Left lung (tissue), 10 donors: ENCODE measurements around the gene RBL2. TPM values are rescaled to one million over a fixed set of nuclear protein-coding genes. Genes with fewer than 3 reads are reported as not detected.
"Not testable (repeated sequence)": the region's sequence is repeated elsewhere in the genome, so short reads cannot be mapped to it uniquely, and the experiment has no call there.

Experiments
- ATAC-seq: fragments of 200-7000 bp; cut with Tn5 transposase; one replicate; pipeline ENCODE4 v1.9.1; 2020; ENCODE audit warnings: moderate library complexity
- DNase-seq, 4 donors: peaks; one replicate each; pipeline ENCODE4 v3.0.0-alpha.2; 2013 to 2020
- H3K27ac ChIP-seq, 2 donors: fragments of 200-600 bp; sonication (generic) in 1 of 2; one replicate each; pipeline versions ENCODE4 v1.5.0 to v1.8.0; 2020 to 2021
- H3K27me3 ChIP-seq, 2 donors: fragments of 200-600 bp; sonication (generic) in 1 of 2; one replicate each; pipeline versions ENCODE4 v1.5.0 to v1.8.0; 2020 to 2021
- H3K36me3 ChIP-seq, 2 donors: fragments of 200-600 bp; sonication (generic) in 1 of 2; one replicate each; pipeline versions ENCODE4 v1.5.0 to v1.8.0; 2020 to 2021
- H3K4me1 ChIP-seq, 2 donors: fragments of 200-600 bp; one replicate each; pipeline ENCODE4 v1.8.0; 2021
- H3K4me3 ChIP-seq, 2 donors: fragments of 200-600 bp; sonication (generic) in 1 of 2; one replicate each; pipeline versions ENCODE4 v1.5.0 to v1.8.0; 2020 to 2021; ENCODE audit warnings: mild to moderate bottlenecking in 1 of 2
- H3K9me3 ChIP-seq, 2 donors: fragments of 200-600 bp; sonication (generic) in 1 of 2; one replicate each; pipeline versions ENCODE4 v1.5.0 to v1.8.0; 2020 to 2021
- intact Hi-C, 2 donors: fragments of 100-400 bp; cut with DNase I; formaldehyde crosslinking; loops; one replicate each; pipeline versions ENCODE4 v1.11.2 to v1.14.2; 2022
- polyA plus RNA-seq, 6 donors: library from polyadenylated mRNA; unstranded; fragments of 120-200 nt; gene quantifications; one replicate each; pipeline ENCODE4 v1.2.1, GENCODE V29; 2013; ENCODE audit not compliant: insufficient read length in 6 of 6
- total RNA-seq, 2 donors: library from RNA; stranded (reverse); fragmentation: NEBNext Ultra II Directional; extraction: Animal tissue kit (Norgen Biotek cat#: 25700); gene quantifications; one replicate each; pipeline ENCODE4 v1.2.1, GENCODE V29; 2021
- TF ChIP-seq, protein P1 (sequence below), 2 donors: fragments of 200-600 bp; sonication (generic) in 1 of 2; IDR thresholded peaks; one replicate each; pipeline versions ENCODE4 v1.5.0 to v1.8.0; 2021; ENCODE audit warnings: antibody characterized with exemption in 2 of 2
- donor health status: DM: no; HTN: yes; CAD: no.
- donor health status: DM: no; HTN: no; CAD: no.

The RBL2 gene
- total and polyA plus RNA-seq, 8 donors = 62.1 to 121 (median 93.3) TPM

DNA sequence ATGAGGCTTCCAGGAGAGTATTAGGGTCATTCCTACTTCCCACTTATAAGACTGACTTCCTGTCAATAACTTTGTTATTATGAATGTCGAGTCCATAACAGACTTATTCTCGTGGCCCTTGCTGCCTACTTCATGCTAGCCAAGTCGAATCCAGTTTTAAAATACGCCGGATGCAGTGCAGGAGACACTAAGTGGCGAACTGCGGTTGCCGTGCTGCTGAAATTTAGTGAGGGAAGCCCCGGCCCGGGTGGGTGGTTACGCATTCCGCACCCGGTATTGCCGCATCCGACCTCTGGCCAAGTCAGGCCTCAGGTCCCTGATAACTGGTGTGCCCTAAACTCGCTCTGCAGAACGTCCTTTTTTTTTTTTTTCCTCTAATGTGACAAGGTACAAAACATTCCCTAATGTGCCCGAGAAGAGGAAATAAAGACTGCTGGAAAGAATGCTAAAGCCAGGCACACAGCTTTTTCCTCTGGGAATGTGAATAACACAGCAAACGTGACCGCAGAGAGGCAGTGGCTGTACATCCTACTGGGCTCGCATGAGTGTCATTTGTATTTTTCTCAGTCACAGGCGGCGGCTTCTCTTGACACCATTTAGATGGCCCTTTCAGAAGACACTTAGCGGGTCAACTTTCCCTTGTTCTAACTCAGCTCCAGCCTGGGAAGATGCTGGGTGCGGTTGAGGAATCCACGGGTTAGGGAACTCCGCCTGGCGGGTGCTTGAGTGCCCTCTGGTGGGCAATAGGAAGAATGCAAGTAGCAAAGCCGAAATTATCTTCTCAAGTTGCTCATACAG lies 75.8 kb downstream of the RBL2 start:
- H3K9me3 ChIP-seq = peaks cover 0 to 3% of the 10 kb centered on the region in 2 donors
- no peaks in the 10 kb centered on the region for H3K27me3 ChIP-seq
- peak overlapping the region in 1 of 2 donors; percentile 59 for H3K27ac ChIP-seq
- H3K36me3 ChIP-seq = no peaks in the 10 kb centered on the region
- ATAC-seq = peak; percentile 89
- peaks cover 8 to 25% of the 10 kb centered on the region in 2 donors for H3K4me1 ChIP-seq
- no peak overlapping the region for H3K4me3 ChIP-seq
- DNase-seq = peak; percentile 73 to 86 (median 74)
- TF ChIP-seq, protein P1, sequence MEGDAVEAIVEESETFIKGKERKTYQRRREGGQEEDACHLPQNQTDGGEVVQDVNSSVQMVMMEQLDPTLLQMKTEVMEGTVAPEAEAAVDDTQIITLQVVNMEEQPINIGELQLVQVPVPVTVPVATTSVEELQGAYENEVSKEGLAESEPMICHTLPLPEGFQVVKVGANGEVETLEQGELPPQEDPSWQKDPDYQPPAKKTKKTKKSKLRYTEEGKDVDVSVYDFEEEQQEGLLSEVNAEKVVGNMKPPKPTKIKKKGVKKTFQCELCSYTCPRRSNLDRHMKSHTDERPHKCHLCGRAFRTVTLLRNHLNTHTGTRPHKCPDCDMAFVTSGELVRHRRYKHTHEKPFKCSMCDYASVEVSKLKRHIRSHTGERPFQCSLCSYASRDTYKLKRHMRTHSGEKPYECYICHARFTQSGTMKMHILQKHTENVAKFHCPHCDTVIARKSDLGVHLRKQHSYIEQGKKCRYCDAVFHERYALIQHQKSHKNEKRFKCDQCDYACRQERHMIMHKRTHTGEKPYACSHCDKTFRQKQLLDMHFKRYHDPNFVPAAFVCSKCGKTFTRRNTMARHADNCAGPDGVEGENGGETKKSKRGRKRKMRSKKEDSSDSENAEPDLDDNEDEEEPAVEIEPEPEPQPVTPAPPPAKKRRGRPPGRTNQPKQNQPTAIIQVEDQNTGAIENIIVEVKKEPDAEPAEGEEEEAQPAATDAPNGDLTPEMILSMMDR (IDR thresholded peaks at IDR 0.05) = peak; percentile 87 to 98
- intact Hi-C loops = no loop called here

DNA sequence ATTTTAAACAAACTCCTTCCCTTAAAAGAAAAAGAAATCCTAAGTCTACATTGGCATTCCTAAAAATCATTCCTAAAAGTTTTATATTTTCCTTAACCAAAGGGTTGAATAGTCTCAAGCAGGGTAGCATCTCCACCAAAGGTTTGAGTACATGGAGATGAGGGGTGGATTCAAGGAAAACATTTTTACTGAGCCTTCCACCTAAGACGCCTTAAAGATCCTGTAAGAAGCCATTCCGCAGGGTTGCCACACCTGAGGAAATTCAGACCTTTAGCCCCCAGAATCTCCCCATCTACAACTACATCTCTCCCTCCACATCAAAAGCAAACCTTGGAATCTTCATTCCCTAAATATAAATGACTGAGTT lies 76.4 kb downstream of the RBL2 start:
- TF ChIP-seq, protein P1 (IDR thresholded peaks at IDR 0.05) = peak in 1 of 2 donors; percentile 9
- H3K27ac ChIP-seq = peak overlapping the region; percentile 4 to 44
- no peaks in the 10 kb centered on the region for H3K36me3 ChIP-seq
- peaks cover 8 to 24% of the 10 kb centered on the region in 2 donors for H3K4me1 ChIP-seq
- no peaks in the 10 kb centered on the region for H3K27me3 ChIP-seq
- H3K9me3 ChIP-seq = peaks cover 0 to 3% of the 10 kb centered on the region in 2 donors
- ATAC-seq (no peak), DNase-seq (no peak)
- intact Hi-C loops = no loop called here
- H3K4me3 ChIP-seq = no peak overlapping the region

DNA sequence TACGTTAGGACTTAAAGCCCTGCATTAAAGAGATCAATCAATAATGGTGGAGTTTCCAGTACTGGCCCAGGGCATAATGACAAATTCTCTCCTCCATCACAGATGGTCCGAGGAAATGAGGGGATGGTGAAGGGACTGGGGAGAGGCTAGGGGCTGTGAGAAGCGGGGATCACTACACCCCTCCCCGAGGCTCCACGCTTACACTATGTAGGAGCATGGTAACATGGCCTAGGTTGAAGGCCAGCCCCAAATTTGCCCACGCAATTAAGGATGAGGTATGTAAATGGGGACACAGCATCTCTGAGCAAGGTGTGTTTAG lies 76.8 kb downstream of the RBL2 start:
- H3K27ac ChIP-seq = peak overlapping the region; percentile 4 to 44
- ATAC-seq (no peak), DNase-seq (no peak)
- TF ChIP-seq, protein P1 (IDR thresholded peaks at IDR 0.05) = no peak
- no peak overlapping the region for H3K4me3 ChIP-seq
- H3K9me3 ChIP-seq = peaks cover 0 to 3% of the 10 kb centered on the region in 2 donors
- no peaks in the 10 kb centered on the region for H3K27me3 ChIP-seq
- H3K36me3 ChIP-seq = no peaks in the 10 kb centered on the region
- intact Hi-C loops = no loop called here
- H3K4me1 ChIP-seq = peaks cover 8 to 27% of the 10 kb centered on the region in 2 donors

DNA sequence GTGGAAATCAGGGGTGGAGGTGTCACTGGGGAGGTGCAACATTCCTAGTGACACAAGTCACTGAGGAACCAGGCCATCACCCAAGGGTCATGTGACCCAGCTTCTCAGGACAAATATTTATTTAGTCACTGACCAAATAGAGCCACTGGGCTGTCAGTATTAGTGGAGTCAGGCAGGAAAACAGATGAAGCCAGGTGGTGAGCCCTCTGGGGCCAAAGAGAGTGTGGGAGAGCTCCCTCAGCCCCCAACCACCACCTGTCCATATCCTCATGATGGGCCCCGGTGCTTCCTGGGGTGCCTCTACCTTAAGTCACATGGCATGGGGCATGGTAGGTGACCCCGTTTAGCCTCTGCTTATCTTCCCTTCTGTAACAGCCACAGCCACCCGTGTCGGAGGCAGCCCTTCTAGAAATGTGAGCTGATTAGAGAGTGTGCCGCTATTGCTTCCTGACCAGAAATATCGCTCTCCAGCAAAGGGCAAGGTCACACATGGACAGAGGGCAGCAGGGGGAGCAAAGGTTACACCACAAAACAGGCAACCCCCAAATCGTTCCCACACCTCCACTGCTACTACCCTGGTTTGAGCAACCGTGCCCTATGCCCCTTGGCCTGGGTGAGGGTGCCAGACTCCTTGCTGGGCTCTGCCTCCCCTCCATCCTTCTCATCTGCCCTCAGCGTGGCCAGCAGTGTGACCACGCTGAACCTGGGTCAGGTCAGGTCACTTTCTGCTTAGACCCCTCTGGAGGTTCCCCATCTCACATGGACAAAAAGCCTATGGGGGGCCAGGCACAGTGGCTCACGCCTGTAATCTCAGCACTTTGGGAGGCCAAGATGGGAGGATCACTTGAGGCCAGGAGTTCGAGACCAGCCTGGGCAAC lies 77.4 kb downstream of the RBL2 start:
- DNase-seq (peak in 1 of 4 donors; percentile 60), ATAC-seq (peak; percentile 85)
- Histone ChIP-seq H3K9me3 (peaks cover 0 to 3% of the 10 kb centered on the region in 2 donors), H3K36me3 (no peaks in the 10 kb centered on the region), H3K4me1 (peaks cover 8 to 31% of the 10 kb centered on the region in 2 donors), H3K27ac (peak overlapping the region; percentile 4 to 7), H3K4me3 (no peak overlapping the region), H3K27me3 (no peaks in the 10 kb centered on the region)
- TF ChIP-seq, protein P1 (IDR thresholded peaks at IDR 0.05) = no peak
- intact Hi-C loops = no loop called here

DNA sequence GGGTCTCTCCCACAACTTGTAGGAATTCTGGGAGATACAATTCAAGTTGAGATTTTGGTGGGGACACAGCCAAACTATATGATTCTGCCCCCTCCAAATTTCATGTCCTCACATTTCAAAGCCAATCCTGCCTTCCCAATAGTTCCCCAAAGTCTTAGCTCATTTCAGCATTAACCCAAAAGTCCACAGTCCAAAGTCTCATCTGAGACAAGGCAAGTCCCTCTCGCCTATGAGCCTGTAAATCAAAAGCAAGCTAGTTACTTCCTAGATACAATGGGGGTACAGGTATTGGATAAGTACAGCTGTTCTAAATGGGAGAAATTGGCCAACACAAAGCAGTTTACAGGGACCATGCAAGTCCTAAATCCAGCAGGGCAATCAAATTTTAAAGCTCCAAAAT lies 78.5 kb downstream of the RBL2 start:
- H3K4me1 ChIP-seq = peaks cover 8 to 43% of the 10 kb centered on the region in 2 donors
- intact Hi-C loops, H3K9me3 ChIP-seq, DNase-seq, H3K36me3 ChIP-seq, H3K4me3 ChIP-seq, ATAC-seq, H3K27ac ChIP-seq, H3K27me3 ChIP-seq: not testable (repeated sequence)
